Gastrocnemius medialis (tissue), 4 donors: ENCODE data around the gene PACSIN2. TPM values are rescaled to one million over a fixed set of nuclear protein-coding genes. Genes with fewer than 3 reads are reported as not detected.

Experiments
- ATAC-seq, 2 donors: fragments of 150-250 bp; one replicate each; pipeline ENCODE4 v1.9.1; 2016
- DNase-seq, 2 donors: peaks; one replicate each; pipeline ENCODE4 v3.0.0-alpha.2; 2019
- H3K27ac ChIP-seq, 4 donors: fragments of 200-600 bp; sonication (generic); 1 replicate in 1 of 4; 2 replicates in 3 of 4; pipeline ENCODE4 v1.5.1; 2016 to 2018; ENCODE audit warnings: mild to moderate bottlenecking in 2 of 4, moderate library complexity in 1 of 4
- H3K27me3 ChIP-seq, 3 donors: fragments of 200-600 bp; sonication (generic) in 2 of 3; 1 replicate in 1 of 3; 2 replicates in 2 of 3; pipeline versions ENCODE4 v1.5.1 to v1.6.0; 2016 to 2019; ENCODE audit warnings: mild to moderate bottlenecking in 1 of 3, moderate library complexity in 1 of 3
- H3K36me3 ChIP-seq, 2 donors: fragments of 200-600 bp; sonication (generic) in 1 of 2; one replicate each; pipeline ENCODE4 v1.5.1; 2017 to 2018
- H3K4me1 ChIP-seq, 2 donors: fragments of 200-600 bp; sonication (generic) in 1 of 2; one replicate each; pipeline ENCODE4 v1.5.1; 2016 to 2017; ENCODE audit warnings: mild to moderate bottlenecking in 2 of 2
- H3K4me3 ChIP-seq, 4 donors: fragments of 200-600 bp; sonication (generic) in 3 of 4; 1 replicate in 1 of 4; 2 replicates in 3 of 4; pipeline ENCODE4 v1.5.1; 2016 to 2019; ENCODE audit warnings: mild to moderate bottlenecking in 2 of 4
- H3K9me3 ChIP-seq, 3 donors: fragments of 200-600 bp; sonication (generic) in 2 of 3; 1 replicate in 1 of 3; 2 replicates in 2 of 3; pipeline ENCODE4 v1.5.1; 2016 to 2019
- CTCF ChIP-seq, 5 experiments: fragments of 450-650 bp in 3 of 5; fragments of 200-600 bp in 2 of 5; sonication (generic) in 2 of 5; IDR thresholded peaks in 4 of 5; conservative IDR thresholded peaks in 1 of 5; 1 replicate in 4 of 5; 2 replicates in 1 of 5; pipeline ENCODE4 v1.5.1; 2016 to 2019; ENCODE audit warnings: antibody characterized with exemption in 5 of 5, mild to moderate bottlenecking in 3 of 5, moderate library complexity in 3 of 5
- POLR2A ChIP-seq, 2 donors: fragments of 450-650 bp; IDR thresholded peaks; one replicate each; pipeline ENCODE4 v1.6.1; 2017; ENCODE audit warnings: antibody characterized with exemption in 2 of 2, mild to moderate bottlenecking in 2 of 2, moderate library complexity in 2 of 2
- in situ Hi-C, 4 donors: fragments of 200-750 bp; cut with MboI; loops; one replicate each; pipeline versions ENCODE4 v1.15.0 to v1.8.0; 2017; ENCODE audit warnings: low sequenced_read_pairs in 4 of 4
- intact Hi-C: fragments of 100-400 bp; cut with DNase I; formaldehyde crosslinking; loops from one replicate; pipeline ENCODE4 v1.15.1; 2023; ENCODE audit warnings: low total_unique reads
- total RNA-seq, 4 donors: library from RNA; depleted of rRNA; stranded (reverse); fragments of >200 nt; gene quantifications; one replicate each; pipeline versions ENCODE4 v1.1.0 to v1.2.3, GENCODE V29; 2016

The PACSIN2 gene
- total RNA-seq, 4 donors from 2014 or later, result 37.3 to 45.9 (median 39.8) TPM

- no peaks in the 10 kb centered on the region for H3K27me3 ChIP-seq
- H3K9me3 ChIP-seq, result no peaks in the 10 kb centered on the region
- no peak overlapping the region for H3K4me3 ChIP-seq
- in situ Hi-C loops (no loop called here), intact Hi-C loops (no loop called here)
- no peak overlapping the region for H3K27ac ChIP-seq
- DNase-seq, result no peak
- no peaks in the 10 kb centered on the region for H3K36me3 ChIP-seq
- no peak for TF ChIP-seq POLR2A (IDR thresholded peaks at IDR 0.05)
- TF ChIP-seq CTCF (IDR thresholded peaks at IDR 0.05 in 4 of 5, conservative IDR thresholded peaks at IDR 0.05 in 1 of 5), result no peak
- ATAC-seq, result no peak
- peaks cover 30 to 34% of the 10 kb centered on the region in 2 donors for H3K4me1 ChIP-seq
These were observed 8.9 kb downstream of the PACSIN2 start for GRCh38 chr22:43006016-43006505.

- Histone ChIP-seq H3K4me1 (peaks cover 40 to 44% of the 10 kb centered on the region in 2 donors), H3K27me3 (no peaks in the 10 kb centered on the region), H3K4me3 (no peak overlapping the region), H3K27ac (no peak overlapping the region), H3K36me3 (no peaks in the 10 kb centered on the region), H3K9me3 (no peaks in the 10 kb centered on the region)
- intact Hi-C loops, result no loop called here
- in situ Hi-C loops, result no loop called here
- no peak for ATAC-seq
- TF ChIP-seq POLR2A (IDR thresholded peaks at IDR 0.05), result no peak
- TF ChIP-seq CTCF (IDR thresholded peaks at IDR 0.05 in 4 of 5, conservative IDR thresholded peaks at IDR 0.05 in 1 of 5), result no peak
- DNase-seq, result no peak
These were observed 9.8 kb downstream of the PACSIN2 start for GRCh38 chr22:43005106-43005505.

- Histone ChIP-seq H3K9me3 (no peaks in the 10 kb centered on the region), H3K36me3 (no peaks in the 10 kb centered on the region), H3K4me3 (no peak overlapping the region), H3K27ac (no peak overlapping the region), H3K4me1 (peaks cover 42 to 45% of the 10 kb centered on the region in 2 donors), H3K27me3 (no peaks in the 10 kb centered on the region)
- ATAC-seq, result no peak
- intact Hi-C loops, result no loop called here
- in situ Hi-C loops, result no loop called here
- no peak for DNase-seq
- TF ChIP-seq POLR2A (IDR thresholded peaks at IDR 0.05) (no peak), CTCF (IDR thresholded peaks at IDR 0.05 in 4 of 5, conservative IDR thresholded peaks at IDR 0.05 in 1 of 5) (no peak)
These were observed 10.4 kb downstream of the PACSIN2 start for GRCh38 chr22:43004362-43005035.

- in situ Hi-C loops (no loop called here), intact Hi-C loops (no loop called here)
- no peaks in the 10 kb centered on the region for H3K27me3 ChIP-seq
- TF ChIP-seq POLR2A (IDR thresholded peaks at IDR 0.05), result no peak
- TF ChIP-seq CTCF (IDR thresholded peaks at IDR 0.05 in 4 of 5, conservative IDR thresholded peaks at IDR 0.05 in 1 of 5), result no peak
- H3K4me1 ChIP-seq, result peaks cover 36 to 38% of the 10 kb centered on the region in 2 donors
- no peaks in the 10 kb centered on the region for H3K9me3 ChIP-seq
- H3K4me3 ChIP-seq, result no peak overlapping the region
- no peak for DNase-seq
- no peaks in the 10 kb centered on the region for H3K36me3 ChIP-seq
- no peak for ATAC-seq
- no peak overlapping the region for H3K27ac ChIP-seq
These were observed 12.8 kb downstream of the PACSIN2 start for GRCh38 chr22:43002202-43002586.
